ENCODE data around the gene GAL. TPM values are rescaled to one million over a fixed set of nuclear protein-coding genes. Genes with fewer than 3 reads are reported as not detected.

The GAL gene
- total RNA-seq, 1 donor from 2014 or later: 0.17 TPM

GRCh38 chr11:68683121-68683520 is 1.2 kb upstream of the GAL start:
- DNase-seq: no peak

- DNase-seq: no peak
Measured at GRCh38 chr11:68683536-68684384, 584 bp upstream of the GAL start.

- DNase-seq: no peak
Measured at GRCh38 chr11:68685656-68686380, 1.5 kb downstream of the GAL start.

GRCh38 chr11:68686486-68686885 is 2.1 kb downstream of the GAL start:
- no peak for DNase-seq

GRCh38 chr11:68687311-68687710 is 3.0 kb downstream of the GAL start:
- DNase-seq: no peak

GRCh38 chr11:68687986-68688385 is 3.6 kb downstream of the GAL start:
- no peak for DNase-seq

GRCh38 chr11:68688881-68689280 is 4.5 kb downstream of the GAL start:
- no peak for DNase-seq

- no peak for DNase-seq
Measured at GRCh38 chr11:68689737-68690625, 5.6 kb downstream of the GAL start.

- DNase-seq: no peak
Measured at GRCh38 chr11:68690671-68691401, 6.5 kb downstream of the GAL start.

GRCh38 chr11:68691402-68691784 is 7.0 kb downstream of the GAL start:
- DNase-seq: no peak

GRCh38 chr11:68692115-68692514 is 7.8 kb downstream of the GAL start:
- DNase-seq: no peak

- no peak for DNase-seq
Measured at GRCh38 chr11:68692871-68693483, 8.6 kb downstream of the GAL start.

- DNase-seq: no peak
Measured at GRCh38 chr11:68693484-68693882, 9.1 kb downstream of the GAL start.

GRCh38 chr11:68694431-68695297 is 10.3 kb downstream of the GAL start:
- no peak for DNase-seq

GRCh38 chr11:68695531-68695930 is 11.2 kb downstream of the GAL start:
- no peak for DNase-seq

GRCh38 chr11:68698993-68699392 is 14.6 kb downstream of the GAL start:
- DNase-seq: no peak

GRCh38 chr11:68704887-68705286 is 20.5 kb downstream of the GAL start:
- no peak for DNase-seq

GRCh38 chr11:68707527-68707926 is 23.2 kb downstream of the GAL start:
- DNase-seq: no peak

GRCh38 chr11:68709062-68709461 is 24.7 kb downstream of the GAL start:
- no peak for DNase-seq

GRCh38 chr11:68710409-68710808 is 26.1 kb downstream of the GAL start:
- DNase-seq: no peak

GRCh38 chr11:68711114-68711513 is 26.8 kb downstream of the GAL start:
- DNase-seq: no peak
